HUES64 (cell line): Measurements from ENCODE around the gene EEF1G.

Source experiments
- H3K27ac ChIP-seq: 2 replicates; pipeline ENCODE4 v1.7.0; 2013; ENCODE audit warnings: low read depth, low read length, inconsistent platforms
- H3K27me3 ChIP-seq: 2 replicates; pipeline ENCODE4 v1.6.1; 2013; ENCODE audit warnings: mild to moderate bottlenecking, low read length; ENCODE audit not compliant: insufficient read depth
- H3K36me3 ChIP-seq: 2 replicates; pipeline ENCODE4 v1.6.1; 2013; ENCODE audit warnings: mild to moderate bottlenecking, low read length; ENCODE audit not compliant: insufficient read depth
- H3K4me1 ChIP-seq: 2 replicates; pipeline ENCODE4 v1.6.1; 2013; ENCODE audit warnings: mild to moderate bottlenecking, low read length, moderate library complexity; ENCODE audit not compliant: insufficient read depth
- H3K4me3 ChIP-seq: 2 replicates; pipeline ENCODE4 v1.5.1; 2013; ENCODE audit warnings: mild to moderate bottlenecking, low read length, moderate library complexity
- H3K9ac ChIP-seq: 2 replicates; pipeline ENCODE4 v1.6.1; 2013; ENCODE audit warnings: mild to moderate bottlenecking, low read depth, low read length
- H3K9me3 ChIP-seq: 2 replicates; pipeline ENCODE4 v1.6.1; 2013; ENCODE audit warnings: low read depth, low read length; ENCODE audit not compliant: insufficient read depth
- WGBS: fragments of 150-250, 120-280 bp; methylation state at CpG from one replicate; pipeline ENCODE4 v1.1.7; 2013; ENCODE audit warnings: missing lambda C conversion rate; 5-methylcytosine and 5-hydroxymethylcytosine counted together

The EEF1G gene

DNA sequence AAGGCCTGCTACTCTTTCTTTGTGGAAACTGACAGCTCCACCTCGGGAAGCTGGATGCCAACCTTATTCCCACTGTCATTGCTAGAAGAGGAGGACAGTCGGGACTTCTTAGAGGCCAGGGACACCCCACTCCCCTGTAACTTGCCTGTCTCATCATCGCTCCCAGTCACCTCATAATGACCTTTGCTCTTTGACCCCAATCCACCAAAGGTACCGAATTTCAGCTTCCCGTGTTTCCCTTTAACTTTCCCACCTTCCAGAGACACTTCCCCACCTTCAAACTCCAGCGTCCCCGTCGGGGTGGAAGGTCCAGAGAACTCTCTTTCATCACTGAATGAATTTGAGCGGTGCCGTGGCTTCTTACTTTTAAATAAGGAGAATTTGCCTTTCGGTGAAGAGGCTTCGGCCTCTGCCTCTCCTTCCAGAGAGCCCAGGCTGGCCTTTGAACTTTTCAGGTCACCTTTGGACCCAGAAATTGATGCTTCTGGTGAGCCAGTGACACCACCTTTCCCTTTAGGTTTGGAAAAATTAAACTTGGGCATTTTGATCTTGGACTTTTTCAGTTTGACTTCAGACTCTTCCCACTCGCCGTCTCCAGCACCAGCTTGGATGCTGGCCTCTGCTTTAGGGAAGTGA is 56.8 kb downstream of the EEF1G start:
- no peak overlapping the region for H3K9ac ChIP-seq
- no peaks in the 10 kb centered on the region for H3K4me1 ChIP-seq
- H3K27me3 ChIP-seq: no peaks in the 10 kb centered on the region
- peaks cover 5% of the 10 kb centered on the region; the same call in 1 of the 2 replicates for H3K36me3 ChIP-seq
- no peaks in the 10 kb centered on the region for H3K9me3 ChIP-seq
- no peak overlapping the region for H3K27ac ChIP-seq
- H3K4me3 ChIP-seq: no peak overlapping the region
- WGBS: 91% methylated on average over 14 of the region's 14 CpGs

GRCh38 chr11:62514151-62514550 is 59.5 kb downstream of the EEF1G start:
- H3K9me3 ChIP-seq: no peaks in the 10 kb centered on the region
- H3K4me1 ChIP-seq: no peaks in the 10 kb centered on the region
- H3K4me3 ChIP-seq: no peak overlapping the region
- H3K9ac ChIP-seq: no peak overlapping the region
- peaks cover 3% of the 10 kb centered on the region; the same call in 1 of the 2 replicates for H3K36me3 ChIP-seq
- H3K27ac ChIP-seq: no peak overlapping the region
- WGBS: 95% methylated on average over 7 of the region's 7 CpGs
- no peaks in the 10 kb centered on the region for H3K27me3 ChIP-seq

- WGBS: 94% methylated on average over 10 of the region's 10 CpGs
- Histone ChIP-seq H3K27me3 (no peaks in the 10 kb centered on the region), H3K4me1 (peaks cover 4% of the 10 kb centered on the region), H3K9ac (no peak overlapping the region), H3K4me3 (no peak overlapping the region), H3K36me3 (peaks cover 2% of the 10 kb centered on the region; the same call in 1 of the 2 replicates), H3K9me3 (no peaks in the 10 kb centered on the region), H3K27ac (no peak overlapping the region)
Measured at GRCh38 chr11:62513626-62514025, 60.1 kb downstream of the EEF1G start.

DNA sequence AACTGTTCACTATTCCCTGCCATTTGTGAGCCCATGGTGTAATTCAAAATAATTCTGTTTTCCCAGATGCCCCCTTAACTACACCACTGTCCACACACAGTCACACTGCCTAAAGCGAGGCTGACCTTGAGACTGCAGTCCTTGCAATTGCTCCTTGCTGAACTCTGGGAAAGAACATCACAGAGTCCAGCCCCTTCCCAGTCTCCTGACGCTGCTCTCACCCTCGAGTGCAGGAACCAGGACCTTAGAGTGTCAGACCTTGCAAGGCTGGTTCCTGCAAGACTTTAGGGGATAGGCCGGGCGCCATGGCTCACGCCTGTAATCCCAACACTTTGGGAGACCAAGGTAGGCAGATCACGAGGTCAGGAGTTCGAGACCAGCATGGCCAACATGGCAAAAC is 60.7 kb downstream of the EEF1G start:
- H3K27ac ChIP-seq: no peak overlapping the region
- WGBS: 91% methylated on average over 8 of the region's 8 CpGs
- H3K9ac ChIP-seq: no peak overlapping the region
- no peaks in the 10 kb centered on the region for H3K36me3 ChIP-seq
- no peak overlapping the region for H3K4me3 ChIP-seq
- H3K4me1 ChIP-seq: peaks cover 11% of the 10 kb centered on the region
- H3K27me3 ChIP-seq: no peaks in the 10 kb centered on the region
- no peaks in the 10 kb centered on the region for H3K9me3 ChIP-seq
